GM23248 (cell line): ENCODE measurements around the gene DST. TPM values are rescaled to one million over a fixed set of nuclear protein-coding genes. Genes with fewer than 3 reads are reported as not detected.

Experiments
- DNase-seq: peaks from one replicate; pipeline ENCODE4 v3.0.0-alpha.2; 2015
- H2AFZ ChIP-seq: fragments of 200-600 bp; sonication (generic); 2 replicates; pipeline ENCODE4 v1.6.1; 2016; ENCODE audit warnings: antibody characterized with exemption
- H3F3A ChIP-seq: fragments of 200-600 bp; sonication (generic); 2 replicates; pipeline ENCODE4 v1.6.1; 2016; ENCODE audit warnings: mild to moderate bottlenecking, antibody characterized with exemption, mixed run types; ENCODE audit not compliant: insufficient read depth
- H3K27ac ChIP-seq: fragments of 200-600 bp; sonication (generic); 2 replicates; pipeline ENCODE4 v1.5.1; 2016; ENCODE audit warnings: mild to moderate bottlenecking
- H3K27me3 ChIP-seq: fragments of 200-600 bp; sonication (generic); replicated peaks from 2 replicates; pipeline ENCODE4 v1.6.1; 2016; ENCODE audit warnings: mild to moderate bottlenecking; ENCODE audit not compliant: insufficient read depth
- H3K36me3 ChIP-seq: fragments of 200-600 bp; sonication (generic); 2 replicates; pipeline ENCODE4 v1.6.1; 2016; ENCODE audit warnings: low read depth, mild to moderate bottlenecking
- H3K4me1 ChIP-seq: fragments of 200-600 bp; sonication (generic); 2 replicates; pipeline ENCODE4 v1.6.1; 2016; ENCODE audit warnings: mild to moderate bottlenecking; ENCODE audit not compliant: insufficient read depth
- H3K4me2 ChIP-seq: fragments of 200-600 bp; sonication (generic); one replicate; pipeline ENCODE4 v1.6.1; 2016; ENCODE audit warnings: mild to moderate bottlenecking; ENCODE audit not compliant: unreplicated experiment
- H3K4me3 ChIP-seq: fragments of 200-600 bp; sonication (generic); 2 replicates; pipeline ENCODE4 v1.5.1; 2016; ENCODE audit warnings: mild to moderate bottlenecking
- H3K79me2 ChIP-seq: fragments of 200-600 bp; sonication (generic); 2 replicates; pipeline ENCODE4 v1.6.1; 2016; ENCODE audit warnings: mild to moderate bottlenecking; ENCODE audit not compliant: insufficient read depth
- H3K9ac ChIP-seq: fragments of 200-600 bp; sonication (generic); 2 replicates; pipeline ENCODE4 v1.6.1; 2016; ENCODE audit warnings: mild to moderate bottlenecking
- H3K9me2 ChIP-seq: fragments of 200-600 bp; sonication (generic); 2 replicates; pipeline ENCODE4 v1.6.1; 2016; ENCODE audit warnings: mixed run types, mild to moderate bottlenecking, moderate library complexity; ENCODE audit not compliant: insufficient read depth
- H3K9me3 ChIP-seq: fragments of 200-600 bp; sonication (generic); one replicate; pipeline ENCODE4 v1.6.1; 2017; ENCODE audit warnings: low read depth
- H4K20me1 ChIP-seq: fragments of 200-600 bp; sonication (generic); 2 replicates; pipeline ENCODE4 v1.6.0; 2016; ENCODE audit not compliant: insufficient read depth
- EZH2 ChIP-seq: fragments of 200-600 bp; sonication (generic); IDR thresholded peaks from 2 replicates; pipeline ENCODE4 v1.6.1; 2018; ENCODE audit warnings: antibody characterized with exemption, mild to moderate bottlenecking; ENCODE audit not compliant: insufficient read depth, poor library complexity, severe bottlenecking
- EZH2phosphoT487 ChIP-seq: fragments of 200-600 bp; sonication (generic); IDR thresholded peaks from 2 replicates; pipeline ENCODE4 v1.6.1; 2018; ENCODE audit warnings: antibody characterized with exemption, moderate library complexity, mild to moderate bottlenecking, low read depth; ENCODE audit not compliant: insufficient read depth
- WGBS, 2 experiments: methylation state at CpG; one replicate each; pipeline ENCODE4 v1.1.6; 2015 to 2017; ENCODE audit warnings: low lambda C conversion rate in 2 of 2, low coverage in 1 of 2; ENCODE audit errors: missing lambda C conversion rate in 2 of 2; 5-methylcytosine and 5-hydroxymethylcytosine counted together
- in situ Hi-C: fragments of 300-500 bp; cut with MboI; formaldehyde crosslinking; loops from 2 replicates; pipeline ENCODE4 v1.15.0; 2020
- polyA plus RNA-seq: library from polyadenylated mRNA; unstranded; fragments of >200 nt; fragmentation: Nextera tagmentation; extraction: Ambion mirVana; gene quantifications from 2 replicates; pipeline ENCODE4 v1.2.1, GENCODE V29; 2016
- total RNA-seq: library from RNA; depleted of rRNA; stranded (reverse); fragments of >200 nt; shearing (Covaris generic); gene quantifications from 2 replicates; pipeline ENCODE4 v1.2.3, GENCODE V29; 2014

DST gene
- total and polyA plus RNA-seq, 2 experiments from 2014 or later: 181 to 322 TPM

DNA sequence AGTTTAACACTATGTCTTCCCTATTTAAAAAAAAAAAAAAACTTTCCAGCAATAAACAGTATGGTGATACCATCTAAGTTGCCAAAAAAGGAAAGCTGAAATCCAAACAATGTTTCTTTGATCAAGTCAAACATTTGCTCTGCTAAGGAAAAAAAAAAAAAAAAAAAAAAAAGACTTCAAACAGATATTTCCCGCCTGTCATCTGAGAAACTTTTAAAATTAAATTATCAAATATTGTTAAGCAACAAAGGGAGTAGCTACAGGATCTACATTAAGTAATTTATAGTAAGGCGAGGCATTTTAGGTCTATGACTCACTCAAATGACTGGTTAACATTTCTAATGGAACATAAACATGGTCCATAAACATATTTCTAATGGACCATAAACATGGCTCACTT is 121.2 kb downstream of the DST start:
- Histone ChIP-seq H3K36me3 (peaks cover 55% of the 10 kb centered on the region), H3K4me1 (peaks cover 44% of the 10 kb centered on the region), H3K9ac (no peak overlapping the region), H3K9me3 (no peaks in the 10 kb centered on the region), H3K9me2 (no peaks in the 10 kb centered on the region), H3K27me3 (no peaks in the 10 kb centered on the region), H3K4me2 (no peak overlapping the region), H2AFZ (no peak overlapping the region), H3K79me2 (peaks cover 80% of the 10 kb centered on the region), H4K20me1 (no peaks in the 10 kb centered on the region), H3F3A (peaks cover 61% of the 10 kb centered on the region), H3K4me3 (no peak overlapping the region), H3K27ac (peak overlapping the region; percentile 20)
- DNase-seq: no peak
- TF ChIP-seq EZH2phosphoT487 (no peak), EZH2 (no peak)
- in situ Hi-C loops: no loop called here
- 93 to 97% methylated on average over 2 of the region's 2 CpGs for WGBS, 2 experiments

DNA sequence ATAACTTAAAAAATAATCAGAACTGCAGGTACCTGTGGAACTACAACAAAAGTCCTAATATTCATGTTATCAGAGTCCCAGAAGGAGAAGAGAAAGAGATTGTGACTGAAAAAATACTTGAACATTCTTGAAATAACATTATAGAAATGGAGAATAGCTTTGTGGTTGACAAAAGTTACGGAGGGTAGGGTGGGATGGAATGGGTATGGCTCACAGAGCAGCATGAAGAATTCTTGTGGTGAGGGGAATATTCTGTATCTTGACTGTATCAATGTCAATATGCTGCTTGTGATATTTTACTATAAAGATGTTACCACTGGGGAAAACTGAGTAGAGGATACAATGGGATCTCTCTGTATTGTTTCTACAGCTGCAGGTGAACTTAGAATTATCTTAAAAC is 122.5 kb downstream of the DST start:
- H3K9me3 ChIP-seq: no peaks in the 10 kb centered on the region
- H3K79me2 ChIP-seq: peaks cover 87% of the 10 kb centered on the region
- in situ Hi-C loops: no loop called here
- H3K27ac ChIP-seq: no peak overlapping the region
- H3K36me3 ChIP-seq: peaks cover 60% of the 10 kb centered on the region
- no peak overlapping the region for H2AFZ ChIP-seq
- TF ChIP-seq EZH2phosphoT487 (no peak), EZH2 (no peak)
- H3K9ac ChIP-seq: no peak overlapping the region
- H4K20me1 ChIP-seq: no peaks in the 10 kb centered on the region
- H3K4me3 ChIP-seq: no peak overlapping the region
- no peaks in the 10 kb centered on the region for H3K9me2 ChIP-seq
- H3K27me3 ChIP-seq: no peaks in the 10 kb centered on the region
- peaks cover 51% of the 10 kb centered on the region for H3F3A ChIP-seq
- no peak for DNase-seq
- no peak overlapping the region for H3K4me2 ChIP-seq
- 89 to 100% methylated on average over 1 of the region's 1 CpG for WGBS, 2 experiments
- H3K4me1 ChIP-seq: peaks cover 34% of the 10 kb centered on the region

DNA sequence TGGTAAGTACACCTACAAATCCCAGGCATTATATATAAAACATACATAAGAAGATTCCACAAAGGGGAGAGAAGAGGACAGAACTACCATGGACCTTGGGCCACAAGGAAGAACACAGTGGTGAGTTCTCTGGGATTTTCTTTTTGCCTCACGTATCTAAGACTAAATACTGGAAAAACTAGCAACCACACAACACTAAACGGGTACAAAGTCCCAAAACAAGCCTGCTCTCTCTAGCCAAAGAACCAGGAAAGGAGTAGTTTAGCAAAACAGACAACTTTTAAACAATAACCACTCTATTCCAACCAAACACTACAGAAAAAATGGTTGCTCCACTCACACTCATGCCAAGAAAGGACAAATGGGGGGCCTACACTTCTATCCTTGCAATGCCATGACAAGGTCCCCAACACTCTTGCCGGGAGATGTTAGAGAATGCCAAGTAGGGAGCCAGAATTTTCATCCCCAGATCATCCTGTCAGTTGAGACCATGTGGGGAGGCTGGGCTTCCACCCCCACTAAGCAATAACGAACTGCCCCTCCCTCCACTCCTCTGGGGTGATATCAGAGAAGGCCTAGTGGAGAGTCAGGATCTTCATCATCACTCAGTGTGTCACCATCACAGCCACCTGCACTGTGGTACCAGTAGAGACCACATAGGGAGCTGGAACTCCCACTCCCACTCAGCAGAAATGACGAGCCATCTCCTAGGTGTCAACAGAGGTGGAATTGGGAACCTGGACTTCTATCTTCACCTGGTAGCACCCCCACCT is 123.5 kb downstream of the DST start:
- no peak overlapping the region for H3K4me3 ChIP-seq
- no peaks in the 10 kb centered on the region for H3K9me2 ChIP-seq
- no peak overlapping the region for H2AFZ ChIP-seq
- H3K36me3 ChIP-seq: peaks cover 70% of the 10 kb centered on the region
- no peak overlapping the region for H3K4me2 ChIP-seq
- no peaks in the 10 kb centered on the region for H4K20me1 ChIP-seq
- H3K27ac ChIP-seq: no peak overlapping the region
- H3K9me3 ChIP-seq: no peaks in the 10 kb centered on the region
- DNase-seq: no peak
- in situ Hi-C loops: no loop called here
- TF ChIP-seq EZH2: no peak
- TF ChIP-seq EZH2phosphoT487: no peak
- H3K79me2 ChIP-seq: peaks cover 96% of the 10 kb centered on the region
- peaks cover 25% of the 10 kb centered on the region for H3K4me1 ChIP-seq
- 76 to 81% methylated on average over 5 of the region's 5 CpGs for WGBS, 2 experiments
- peaks cover 42% of the 10 kb centered on the region for H3F3A ChIP-seq
- H3K27me3 ChIP-seq: no peaks in the 10 kb centered on the region
- no peak overlapping the region for H3K9ac ChIP-seq

DNA sequence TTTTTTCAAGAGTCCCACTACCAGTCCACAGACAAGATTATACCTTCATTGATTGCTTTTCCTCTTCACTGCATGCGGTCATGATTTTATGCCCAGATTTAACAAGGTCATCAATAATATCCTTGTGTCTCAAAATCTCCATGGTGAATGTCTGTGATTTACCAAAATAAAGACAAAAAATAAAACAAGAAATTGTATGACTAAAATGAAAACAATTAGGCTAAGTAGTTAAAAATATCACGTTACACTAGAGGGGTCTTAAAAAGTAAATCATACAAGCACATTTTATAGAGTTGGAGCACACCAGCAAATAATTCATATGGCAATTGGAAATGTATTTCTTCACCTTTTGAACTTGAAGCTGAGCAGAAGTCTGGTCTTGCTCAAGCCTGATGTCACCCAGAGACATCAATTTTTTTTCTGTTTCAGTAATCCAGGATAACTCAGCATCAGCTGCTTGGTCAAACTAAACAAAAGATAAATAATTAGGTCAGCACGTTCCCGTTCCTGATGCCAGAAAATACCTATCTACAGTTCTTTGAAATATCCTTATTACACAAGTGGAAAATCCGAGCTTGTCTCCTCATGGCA is 125.4 kb downstream of the DST start:
- H3K4me1 ChIP-seq: peaks cover 20% of the 10 kb centered on the region
- DNase-seq: peak; percentile 55
- H3K27ac ChIP-seq: peak overlapping the region; percentile 12; the same call in 1 of the 2 replicates
- no peak overlapping the region for H3K9ac ChIP-seq
- peaks cover 99% of the 10 kb centered on the region for H3K79me2 ChIP-seq
- no peak overlapping the region for H2AFZ ChIP-seq
- peaks cover 80% of the 10 kb centered on the region for H3K36me3 ChIP-seq
- TF ChIP-seq EZH2phosphoT487: no peak
- TF ChIP-seq EZH2: no peak
- no peak overlapping the region for H3K4me3 ChIP-seq
- 43 to 44% methylated on average over 5 of the region's 5 CpGs for WGBS, 2 experiments
- no peaks in the 10 kb centered on the region for H3K9me3 ChIP-seq
- H4K20me1 ChIP-seq: no peaks in the 10 kb centered on the region
- H3F3A ChIP-seq: peaks cover 28% of the 10 kb centered on the region
- no peaks in the 10 kb centered on the region for H3K9me2 ChIP-seq
- H3K4me2 ChIP-seq: no peak overlapping the region
- H3K27me3 ChIP-seq: no peaks in the 10 kb centered on the region
- in situ Hi-C loops: no loop called here
